Epidermal melanocyte (primary cell): Measurements from ENCODE around the gene GLRX.
A peak's percentile ranks its signal among the peaks of the same experiment; 100 is the strongest.
"Not testable (repeated sequence)": the region's sequence is repeated elsewhere in the genome, so short reads cannot be mapped to it uniquely, and the experiment has no call there.

ENCODE experiments used
- DNase-seq: peaks from one replicate; pipeline ENCODE4 v3.0.0; 2011; ENCODE audit warnings: low spot score; ENCODE audit not compliant: insufficient read length

Gene GLRX, protein sequence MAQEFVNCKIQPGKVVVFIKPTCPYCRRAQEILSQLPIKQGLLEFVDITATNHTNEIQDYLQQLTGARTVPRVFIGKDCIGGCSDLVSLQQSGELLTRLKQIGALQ

DNA sequence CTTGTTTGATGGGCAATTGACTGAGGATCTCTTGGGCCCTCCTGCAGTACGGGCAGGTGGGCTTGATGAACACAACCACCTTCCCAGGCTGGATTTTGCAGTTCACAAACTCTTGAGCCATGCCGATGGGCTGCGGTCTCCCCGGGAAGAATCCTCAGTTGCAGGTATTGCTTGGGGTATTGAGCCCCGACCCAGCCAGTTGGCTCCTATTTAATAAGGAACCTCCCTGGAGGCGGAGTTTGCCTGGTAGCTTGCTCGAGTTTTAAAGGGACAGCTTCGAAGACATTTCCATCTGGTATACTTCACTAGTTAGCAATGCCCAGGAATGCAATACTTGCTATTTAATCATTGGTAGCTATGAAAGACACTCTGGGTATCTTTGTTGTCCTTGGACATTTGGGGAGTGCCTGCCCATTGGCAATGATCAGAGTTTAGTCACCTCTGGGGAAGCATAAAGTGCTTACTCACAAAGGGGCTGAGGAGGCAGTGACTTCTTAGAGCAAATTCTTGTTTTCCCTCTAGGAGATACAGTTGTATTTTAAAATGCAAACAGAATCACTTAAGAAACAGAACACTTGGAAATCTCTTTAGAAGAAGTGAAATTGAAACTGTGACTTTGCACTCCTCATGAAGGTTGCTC lies at the start of gene GLRX:
TSS of gene GLRX (minus strand) at position 185 of the 640 bp plus-strand sequence. CDS start at position 121, 64 bp downstream.
- peak; percentile 76 for DNase-seq

DNA sequence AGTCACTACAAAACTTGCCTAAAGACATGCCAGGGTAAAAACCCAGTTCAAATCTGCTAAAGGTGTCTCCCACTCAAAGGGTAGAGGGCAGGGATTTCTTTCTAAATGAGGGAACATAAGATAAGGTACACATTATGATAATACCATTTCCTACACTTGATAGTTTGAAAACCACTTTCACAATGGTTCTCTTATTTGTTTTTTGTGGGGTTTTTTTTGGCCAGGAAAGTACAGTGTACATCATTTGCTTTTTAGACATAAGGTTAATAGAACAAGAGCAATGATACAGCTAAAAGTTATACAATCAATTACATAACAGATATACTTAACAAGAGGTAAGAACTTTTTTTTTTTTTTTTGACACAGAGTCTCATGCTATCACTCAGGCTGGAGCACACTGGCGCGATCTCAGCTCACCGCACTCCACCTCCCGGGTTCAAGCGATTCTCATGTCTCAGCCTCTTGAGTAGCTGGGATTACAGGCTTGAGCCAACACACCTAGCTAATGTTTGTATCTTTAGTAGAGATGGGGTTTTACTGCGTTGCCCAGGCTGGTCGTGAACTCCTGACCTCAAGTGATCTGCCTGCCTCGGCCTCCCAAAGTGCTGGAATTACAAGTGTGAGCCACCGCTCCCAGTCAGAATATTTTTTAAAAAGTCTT lies 48.8 kb upstream of the GLRX start:
- DNase-seq = no peak

DNA sequence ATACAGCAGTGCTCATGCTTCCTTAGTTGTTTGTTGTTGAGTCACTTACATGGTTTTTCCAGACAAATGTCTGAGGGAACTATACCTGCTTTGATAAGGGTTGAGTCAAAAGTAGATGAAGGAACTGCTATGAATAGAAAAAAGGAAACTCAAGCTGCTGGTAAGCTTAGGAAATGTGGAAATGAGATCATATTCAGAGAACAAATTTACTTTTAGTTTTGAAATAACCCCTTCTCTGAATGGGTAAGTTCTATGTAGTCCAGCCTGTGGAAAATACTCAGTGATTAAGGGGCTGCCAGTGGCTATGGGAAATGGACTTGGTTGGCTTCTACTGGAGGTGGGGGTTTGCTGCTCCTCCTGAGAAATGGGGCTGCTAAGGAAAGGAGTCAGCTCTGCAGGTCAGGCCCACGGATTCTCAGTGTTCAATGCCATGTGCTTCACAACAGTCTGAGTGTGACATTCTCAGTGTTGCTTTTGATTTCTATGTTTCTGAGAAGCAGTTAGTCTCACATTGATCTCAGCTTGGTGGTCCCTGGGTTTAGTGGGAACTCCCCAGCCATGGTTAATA lies 47.7 kb upstream of the GLRX start:
- DNase-seq = no peak

DNA sequence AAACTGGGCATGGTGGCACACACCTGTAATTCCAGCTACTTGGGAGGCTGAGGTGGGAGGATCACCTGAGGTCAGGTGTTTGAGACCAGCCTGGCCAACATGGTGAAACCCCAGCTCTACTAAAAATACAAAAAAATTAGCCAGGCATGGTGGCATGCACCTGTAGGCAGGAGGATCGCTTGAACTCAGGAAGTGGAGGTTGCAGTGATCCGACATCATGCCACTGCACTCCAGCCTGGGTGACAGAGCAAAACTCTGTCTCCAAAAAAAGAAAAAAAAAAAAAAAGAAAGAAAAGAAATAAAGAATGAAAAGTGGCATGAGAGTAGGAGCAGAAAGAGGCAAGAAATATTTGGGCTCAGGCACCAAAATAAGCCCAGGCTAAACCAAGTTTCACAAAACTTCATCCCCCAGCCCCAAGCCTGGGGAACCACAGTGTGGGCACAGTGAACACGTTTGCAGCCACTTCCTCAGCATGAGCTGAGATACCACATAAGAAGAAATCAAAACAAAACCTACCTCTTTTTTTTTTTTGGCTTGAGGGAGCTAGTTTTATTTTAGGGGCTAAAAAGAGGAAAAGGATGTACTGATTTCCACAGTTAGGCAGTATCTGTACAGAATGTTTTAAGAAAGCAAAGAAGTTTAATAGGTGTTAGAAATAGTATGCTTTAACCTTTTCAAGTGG lies 46.8 kb upstream of the GLRX start:
- not testable (repeated sequence) for DNase-seq

DNA sequence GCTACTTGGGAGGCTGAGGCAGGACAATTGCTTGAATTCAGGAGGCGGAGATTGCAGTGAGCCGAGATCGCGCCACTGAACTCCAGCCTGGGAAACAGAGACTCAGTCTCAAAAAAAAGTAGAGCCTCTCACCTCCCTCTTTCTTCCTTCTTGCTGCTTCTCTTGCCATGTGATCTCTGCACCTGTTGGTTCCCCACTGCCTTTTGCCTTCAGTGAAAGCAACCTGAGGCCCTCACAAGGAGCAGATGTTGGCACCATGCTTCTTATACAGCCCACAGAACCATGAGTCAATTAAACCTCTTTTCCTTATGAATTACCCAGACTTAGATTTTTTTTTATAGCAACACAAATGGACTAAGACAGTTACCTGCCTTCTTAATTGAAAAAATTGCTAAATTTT lies 45.6 kb upstream of the GLRX start:
- DNase-seq = no peak

DNA sequence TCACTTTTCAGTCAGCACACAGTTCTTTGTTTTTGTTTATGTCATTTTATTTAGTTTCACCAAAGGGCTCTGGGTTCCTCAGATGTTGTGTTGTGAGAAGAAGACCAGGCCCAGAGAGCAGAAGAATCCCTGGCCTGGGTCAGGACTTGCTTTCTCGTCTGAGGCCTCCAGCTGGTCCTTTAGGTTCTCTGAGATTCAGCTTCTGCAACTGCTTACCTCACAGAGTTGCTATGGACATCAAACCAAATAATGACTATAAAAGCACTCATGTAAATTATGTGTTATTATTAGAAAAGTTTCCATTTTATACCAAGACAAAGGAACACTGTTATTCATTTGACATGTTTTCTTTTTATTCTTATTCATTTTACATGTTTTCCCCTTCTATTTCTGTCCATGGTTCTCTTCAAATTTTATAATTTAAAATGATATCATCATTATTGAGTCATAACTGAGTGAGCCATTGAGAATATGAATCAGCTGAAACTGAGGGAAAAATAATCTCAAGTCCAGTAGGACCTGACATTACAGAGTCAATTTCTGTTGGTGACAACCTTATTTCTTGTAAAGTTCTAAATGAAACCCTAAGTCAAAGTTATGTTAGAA lies 44.0 kb upstream of the GLRX start:
- DNase-seq = no peak

DNA sequence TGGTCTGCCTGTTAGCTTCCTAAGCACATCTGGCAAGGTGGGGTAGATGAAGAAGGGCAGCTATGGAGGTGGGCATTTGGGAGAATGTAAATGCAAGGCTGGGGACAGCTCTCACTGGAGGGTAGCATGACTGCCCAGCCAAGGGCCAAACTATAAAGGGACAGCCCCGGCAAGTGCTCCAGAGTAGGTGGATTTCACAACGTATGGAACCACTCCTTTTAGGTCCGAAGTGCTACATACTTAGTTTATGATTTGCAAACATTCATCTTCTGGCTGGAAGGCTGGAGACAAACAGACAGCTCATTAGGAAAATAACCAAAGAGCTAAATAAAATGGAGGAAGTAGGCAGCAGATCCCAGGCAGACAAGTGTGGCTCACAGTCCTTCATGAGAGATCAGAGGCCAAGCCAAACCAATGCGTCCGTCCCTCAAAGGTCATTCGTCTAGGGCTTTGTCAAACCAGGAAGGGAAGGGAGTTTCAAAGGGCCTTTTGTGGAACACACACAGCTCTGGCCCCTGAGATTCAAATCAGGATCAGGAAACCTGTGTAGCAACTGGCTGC lies 42.5 kb upstream of the GLRX start:
- DNase-seq = no peak

DNA sequence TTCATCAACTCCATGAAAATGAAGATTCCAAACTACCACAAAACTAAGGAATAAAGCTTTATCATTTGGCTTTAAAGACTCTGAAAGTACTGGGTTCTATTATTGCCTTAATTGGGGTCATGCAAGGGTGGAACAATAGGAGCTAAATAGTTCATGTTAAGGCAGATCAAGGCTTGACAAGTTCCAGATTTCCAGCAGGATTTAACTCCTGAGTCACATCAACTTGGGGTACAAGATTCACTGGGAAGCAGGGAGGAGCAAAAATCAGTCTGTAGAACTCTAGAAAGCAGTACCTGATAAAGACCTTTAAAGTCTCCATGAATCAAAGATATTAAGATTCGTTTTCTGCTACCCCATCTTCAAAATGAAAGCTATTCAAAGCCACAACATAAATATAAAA lies 41.9 kb upstream of the GLRX start:
- DNase-seq = no peak

DNA sequence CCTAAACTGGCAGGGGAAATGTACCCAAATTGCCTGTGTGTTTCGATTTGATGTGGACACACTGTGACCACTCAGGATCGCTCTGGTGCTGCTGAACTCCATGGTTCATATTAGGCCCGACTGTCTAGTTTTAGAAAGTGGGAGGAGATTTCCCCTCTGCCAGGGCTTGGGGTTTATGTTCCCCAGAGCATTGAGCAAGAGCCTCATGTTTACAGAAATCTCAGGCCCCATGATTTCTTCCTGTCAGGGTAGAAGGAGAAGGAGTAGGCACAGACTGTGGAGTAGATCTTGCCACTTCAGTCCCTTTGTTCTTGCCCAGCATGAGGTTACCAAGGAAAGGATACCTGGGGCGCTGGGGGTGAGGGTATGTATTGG lies 40.8 kb upstream of the GLRX start:
- no peak for DNase-seq

DNA sequence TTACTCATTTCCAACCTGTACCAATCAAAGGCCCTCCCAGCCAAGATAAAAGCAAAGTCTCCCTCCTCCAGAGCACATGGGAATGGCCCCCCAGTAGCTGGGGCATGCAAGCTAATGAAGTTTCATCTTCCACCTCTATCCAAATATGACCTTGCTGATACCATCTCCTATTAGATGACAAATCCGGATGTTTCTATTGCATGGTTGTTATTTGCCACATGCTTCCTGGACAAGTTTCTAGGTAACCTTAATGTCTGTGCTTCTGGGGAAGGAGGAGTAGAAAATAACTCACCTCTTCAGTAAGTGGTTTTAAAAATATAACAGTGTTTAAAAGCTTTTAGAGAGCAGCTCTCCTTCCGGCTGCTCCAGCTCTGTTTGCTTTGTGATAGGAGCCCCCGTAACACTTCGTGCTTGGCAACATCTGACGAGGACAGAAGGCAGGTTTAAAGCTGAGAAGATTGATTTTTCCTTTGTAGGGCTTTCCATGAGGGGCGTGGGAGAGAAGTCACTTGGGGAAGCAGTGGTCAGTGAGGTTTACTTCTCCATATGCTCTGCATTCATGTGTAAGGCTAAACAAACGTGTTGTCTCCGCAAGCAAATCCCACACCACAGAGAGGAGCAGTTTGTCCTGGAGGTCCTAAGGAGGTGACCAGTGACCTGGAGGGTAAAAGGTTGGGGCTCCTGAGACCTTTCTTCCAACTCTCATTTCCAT lies 40.3 kb upstream of the GLRX start:
- no peak for DNase-seq

DNA sequence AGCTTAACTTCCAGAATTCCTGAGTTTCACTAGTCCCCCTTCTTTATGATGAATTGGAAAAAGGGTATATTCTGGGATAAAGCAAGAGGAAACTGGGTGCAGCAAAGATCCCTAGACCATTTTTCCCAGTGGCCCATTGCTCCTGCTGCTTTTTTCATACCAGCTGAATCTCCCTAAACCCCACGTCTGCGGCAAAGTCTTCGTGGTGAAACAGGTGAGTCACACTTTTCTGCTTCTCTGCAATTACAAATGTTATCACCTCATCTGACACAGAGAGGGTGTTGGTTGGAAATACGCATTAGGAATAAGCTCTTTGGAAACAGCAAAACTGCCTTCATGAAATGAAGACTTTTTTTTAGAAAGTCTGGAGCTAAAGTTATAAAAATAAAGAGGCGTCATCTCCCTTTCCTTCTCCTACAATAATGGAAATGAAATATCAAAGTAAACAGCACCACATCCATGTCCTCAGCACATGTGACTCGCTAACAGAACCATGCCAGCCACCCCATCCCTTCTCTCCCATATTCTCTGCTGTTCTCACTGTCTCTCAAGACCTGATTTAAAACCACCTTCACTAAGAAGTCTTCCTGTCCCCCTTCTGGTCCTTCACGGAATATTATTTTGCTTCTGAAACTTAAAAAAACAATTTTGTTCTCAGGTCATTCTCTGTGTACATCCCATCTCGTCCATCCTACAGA lies 39.5 kb upstream of the GLRX start:
- DNase-seq = no peak

DNA sequence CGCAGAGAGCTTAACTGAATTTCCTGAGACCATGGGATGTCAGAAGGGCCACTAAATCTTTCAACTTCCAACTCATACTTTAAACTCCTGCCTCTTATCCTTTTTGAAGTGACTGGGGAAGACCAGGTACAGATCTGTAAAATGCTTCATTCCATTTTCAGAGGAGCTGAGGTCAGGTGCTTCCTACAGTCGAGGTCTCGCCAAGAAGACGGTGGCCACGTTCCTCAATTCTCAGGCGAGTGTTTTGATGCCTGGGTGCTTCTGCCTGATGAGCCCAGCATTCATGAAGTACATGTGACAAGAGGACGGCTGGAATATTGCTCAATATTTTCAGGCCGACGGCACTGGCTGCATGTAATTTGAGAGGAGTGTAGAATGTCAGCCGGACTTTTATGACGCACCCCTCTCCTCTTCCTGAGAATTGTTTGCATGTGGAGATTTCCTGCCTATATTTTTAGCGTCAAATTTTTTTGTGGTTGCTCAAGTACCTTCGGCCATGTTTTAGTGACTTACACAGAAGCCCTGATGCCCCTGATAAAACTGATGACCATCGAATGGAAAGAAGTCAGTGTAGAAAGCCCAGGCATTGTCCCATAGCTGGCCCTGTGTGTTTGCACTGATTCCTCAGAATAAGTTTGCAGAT lies 38.8 kb upstream of the GLRX start:
- DNase-seq = peak; percentile 50

DNA sequence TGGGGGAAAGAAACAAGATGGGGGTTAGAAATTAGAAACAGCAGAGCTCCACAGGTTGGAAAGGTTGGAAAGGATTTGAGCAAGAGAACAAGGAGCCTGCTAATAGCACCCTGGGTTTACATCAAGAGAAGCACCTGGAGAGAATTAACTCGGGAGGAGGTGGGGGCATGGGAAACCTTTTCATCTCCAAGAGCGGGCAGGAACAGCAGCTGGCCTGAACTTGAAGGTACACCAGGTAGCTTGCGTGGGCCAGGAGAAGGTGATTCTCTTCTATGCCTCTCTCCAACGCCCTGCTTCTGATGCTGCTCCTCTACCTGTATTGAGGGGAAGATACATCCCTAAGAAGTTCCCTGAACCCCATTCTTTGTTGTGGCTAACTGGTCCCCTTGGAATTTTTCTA lies 37.1 kb upstream of the GLRX start:
- no peak for DNase-seq

DNA sequence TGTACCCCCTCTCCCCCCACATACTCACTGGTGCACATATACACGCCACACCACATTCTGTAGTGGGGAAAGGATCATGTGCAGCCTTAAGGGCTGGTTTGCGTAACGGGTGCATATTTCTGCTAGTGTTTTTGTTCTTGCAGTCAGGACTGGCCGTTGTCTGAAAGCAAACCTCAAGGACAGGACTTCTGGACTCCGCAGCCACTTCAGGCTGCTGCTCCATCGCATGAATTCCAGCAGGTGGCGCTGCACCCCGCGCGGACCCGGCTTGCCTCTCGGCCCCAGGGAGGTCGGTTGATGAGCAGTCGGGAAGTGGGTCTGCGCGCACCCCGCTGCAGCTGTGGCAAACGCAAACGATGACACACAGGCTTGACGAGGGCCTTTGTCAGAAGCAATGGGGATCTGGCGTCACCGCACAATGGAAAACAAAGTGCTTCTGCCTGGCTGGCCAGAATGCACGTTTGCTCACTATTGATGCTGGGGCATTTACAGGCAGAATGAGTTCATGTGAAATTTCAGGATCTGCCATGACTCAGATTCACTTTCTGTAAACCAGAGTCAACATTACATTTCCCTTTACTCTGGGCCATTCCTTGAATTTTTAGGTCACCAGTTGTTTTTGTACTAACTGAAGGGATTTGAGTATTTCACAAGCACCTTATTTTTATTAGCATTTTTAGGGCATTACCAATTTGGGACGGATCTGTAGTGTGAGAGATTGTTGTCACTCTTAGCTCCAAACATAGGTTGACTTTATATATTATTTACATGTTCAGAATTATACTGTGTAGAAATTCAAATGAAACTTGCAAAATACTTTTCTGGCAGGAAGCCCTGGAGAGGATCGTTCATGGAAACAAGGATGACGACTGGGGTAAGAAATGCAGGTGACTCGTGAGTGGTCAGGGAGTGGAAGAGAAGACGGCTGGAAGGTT lies 36.4 kb upstream of the GLRX start:
- DNase-seq = peak; percentile 91

DNA sequence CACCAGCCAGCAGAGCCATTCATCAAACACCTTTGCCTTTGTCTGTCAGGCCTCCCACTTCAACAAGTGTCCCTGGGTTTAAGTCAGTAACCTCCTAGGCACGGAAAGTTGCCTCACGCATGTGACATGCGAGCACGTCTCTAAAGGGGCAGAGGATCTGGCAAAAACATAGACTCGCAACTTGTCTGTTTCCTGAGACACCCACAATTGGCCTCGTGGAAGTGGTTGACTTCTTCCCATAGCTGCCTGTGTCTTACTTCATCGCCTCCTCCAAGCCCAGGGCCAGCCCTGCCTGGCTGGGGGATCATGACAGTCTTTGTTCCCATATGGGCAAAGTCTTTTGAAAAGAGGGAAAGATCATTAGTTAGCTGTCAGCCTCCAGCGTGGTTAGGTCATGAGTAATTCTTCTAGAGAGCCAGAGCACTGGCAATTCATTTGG lies 35.5 kb upstream of the GLRX start:
- DNase-seq = no peak

DNA sequence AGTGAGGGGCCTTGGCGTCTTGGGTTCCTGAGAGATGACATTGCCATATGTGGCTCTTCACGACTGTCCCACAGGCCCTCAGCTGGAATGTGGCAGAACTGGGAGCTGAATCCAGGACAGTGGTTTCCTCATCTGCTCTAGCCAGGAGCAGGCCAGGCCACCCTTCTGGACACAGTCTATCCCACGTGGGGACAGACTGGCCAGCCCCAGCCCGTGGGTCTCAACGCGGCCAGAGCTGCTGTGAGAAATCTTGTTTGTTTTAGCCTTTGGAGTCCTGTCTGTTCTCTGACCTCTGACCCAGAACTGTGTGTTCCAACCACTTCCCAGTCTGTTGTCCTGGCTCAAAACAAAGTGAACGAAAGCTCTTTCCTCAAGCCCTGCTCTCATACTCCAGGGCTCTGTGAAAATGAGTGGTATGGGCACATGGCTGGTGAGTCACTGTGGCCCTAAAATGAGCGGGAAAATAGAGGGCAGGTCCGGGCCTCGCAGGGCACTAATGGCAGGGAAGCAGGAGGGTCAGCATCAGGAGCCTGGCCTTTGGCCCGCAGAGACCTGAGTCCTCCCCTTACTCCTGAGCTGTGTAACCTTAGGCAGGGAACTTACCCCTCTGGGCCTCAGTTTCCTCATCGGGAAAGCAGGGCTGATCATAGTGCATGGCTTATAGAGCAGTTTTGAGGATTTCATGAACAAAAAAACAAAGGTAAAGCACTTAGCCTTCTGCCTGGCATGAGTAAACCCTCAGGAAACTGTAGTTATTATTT lies 34.8 kb upstream of the GLRX start:
- no peak for DNase-seq

DNA sequence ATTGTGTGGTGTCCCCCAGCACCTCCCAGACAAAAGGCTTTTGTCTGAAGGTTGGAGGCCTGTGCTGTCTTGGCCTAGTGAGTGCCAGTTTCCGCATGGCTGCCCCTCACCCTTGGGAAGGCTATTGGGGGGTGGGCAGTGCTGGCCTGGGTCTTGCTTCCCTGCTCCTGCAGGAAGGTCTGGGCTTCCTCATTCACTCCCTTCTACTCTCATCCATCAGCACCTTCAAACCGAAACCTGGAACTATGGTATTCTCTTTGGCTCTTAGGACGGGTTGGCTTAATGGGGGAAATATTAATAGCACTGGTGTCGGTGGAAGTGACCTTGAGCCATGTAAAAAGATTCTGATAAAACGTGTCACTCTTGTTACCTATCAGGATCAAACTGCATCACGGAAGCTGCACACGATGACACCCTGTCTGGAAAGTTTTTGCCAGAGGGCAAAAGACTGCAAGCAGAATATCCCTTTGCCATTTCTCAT lies 34.0 kb upstream of the GLRX start:
- no peak for DNase-seq

DNA sequence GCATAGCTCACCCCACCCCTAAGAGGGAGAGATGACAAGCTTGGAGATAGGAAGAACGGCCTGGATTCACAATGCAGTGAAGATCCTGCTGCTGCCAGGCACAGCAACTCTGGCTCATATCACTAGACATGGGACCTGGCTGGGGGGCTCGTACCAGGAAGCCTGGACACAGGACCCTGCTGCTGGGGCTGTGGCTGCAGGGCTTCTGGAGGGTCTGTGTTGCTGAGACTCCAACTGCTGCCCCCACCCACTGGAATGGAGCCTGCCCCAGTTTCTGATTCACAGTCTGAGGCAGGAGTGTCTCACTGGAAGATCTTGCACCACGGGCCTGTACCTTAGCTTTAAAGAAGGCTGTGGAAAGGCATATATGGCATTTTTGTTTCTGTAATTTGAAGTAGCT lies 31.0 kb upstream of the GLRX start:
- DNase-seq = no peak
